CD4-positive, alpha-beta T cell treated with Interleukin-4 for 4 hours (primary cell): ENCODE data around the gene DNALI1.
"Not testable (repeated sequence)": the region's sequence is repeated elsewhere in the genome, so short reads cannot be mapped to it uniquely, and the experiment has no call there.

ENCODE experiments used
- DNase-seq: peaks from one replicate; pipeline ENCODE4 v3.0.0-alpha.2; 2020

DNALI1 gene

DNA sequence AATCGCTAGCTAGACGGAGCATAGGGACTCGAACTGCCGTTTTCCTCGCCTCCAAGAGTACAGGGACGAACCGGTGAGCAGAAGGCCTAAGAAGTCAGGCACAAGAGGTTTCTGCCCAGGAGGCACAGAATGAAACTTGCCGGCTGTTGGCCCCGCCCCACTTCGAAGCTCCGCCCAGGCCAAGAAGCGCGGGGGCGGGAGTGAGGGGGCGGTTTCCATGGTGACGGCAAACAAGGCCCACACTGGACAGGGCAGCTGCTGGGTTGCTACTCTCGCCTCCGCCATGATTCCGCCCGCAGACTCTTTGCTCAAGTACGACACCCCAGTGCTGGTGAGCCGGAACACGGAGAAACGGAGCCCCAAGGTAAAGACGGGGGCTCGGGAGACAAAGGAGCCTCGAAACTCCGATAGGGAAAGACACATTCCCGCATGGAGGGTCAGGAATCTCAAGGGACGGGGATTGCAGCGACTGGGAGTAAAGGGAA is at the start of gene DNALI1:
DNALI1 (plus strand) TSS at position 229 of the 485 bp plus-strand sequence; CDS start at position 284, 55 bp downstream.
- DNase-seq = no peak

DNA sequence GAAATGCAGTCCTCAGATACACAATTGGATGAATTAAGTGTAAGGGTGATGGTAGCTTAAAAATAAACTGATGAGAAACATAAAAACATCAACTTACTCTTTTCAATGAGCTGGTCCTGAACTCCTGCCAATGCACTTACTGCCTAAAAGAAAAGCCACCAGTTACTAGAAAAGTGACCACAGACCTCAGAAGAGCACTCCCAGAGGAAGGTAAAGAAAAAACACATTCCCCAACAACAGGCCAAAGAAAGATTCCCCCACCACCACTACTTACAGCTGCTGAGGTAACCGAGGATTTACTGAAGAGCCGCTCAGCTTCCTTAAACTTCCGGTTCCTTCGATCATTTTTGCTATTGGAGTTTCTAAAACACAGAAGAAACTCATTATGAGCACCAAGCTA is 47.6 kb upstream of the DNALI1 start:
- DNase-seq = no peak

DNA sequence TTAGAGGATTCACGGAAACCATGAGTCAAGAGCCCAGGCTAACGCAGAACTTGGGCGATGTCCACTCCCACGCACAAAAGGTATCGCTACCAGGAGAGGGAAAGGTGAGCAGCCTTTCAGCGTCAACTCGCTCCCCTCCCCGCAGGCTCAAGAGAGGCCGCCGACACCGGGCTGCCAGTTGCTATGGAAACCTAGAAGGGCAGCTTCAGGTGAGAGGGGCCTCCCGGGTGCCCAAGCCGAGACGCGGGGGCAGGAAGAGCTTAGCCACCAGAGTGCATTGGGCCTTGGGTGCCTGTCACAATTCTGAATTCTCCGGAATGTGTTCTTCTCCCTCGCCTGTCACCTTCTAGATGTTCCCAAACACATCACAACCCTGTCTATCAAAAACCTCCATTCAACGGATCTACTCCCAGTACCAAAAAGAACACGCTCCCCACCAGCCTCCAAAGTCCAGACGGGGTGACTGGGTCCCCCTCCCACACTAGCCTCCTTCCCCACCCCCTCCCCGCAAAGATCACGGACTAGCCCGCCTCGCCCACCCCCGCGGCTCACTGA is 42.9 kb upstream of the DNALI1 start:
- peak; percentile 58 for DNase-seq

DNA sequence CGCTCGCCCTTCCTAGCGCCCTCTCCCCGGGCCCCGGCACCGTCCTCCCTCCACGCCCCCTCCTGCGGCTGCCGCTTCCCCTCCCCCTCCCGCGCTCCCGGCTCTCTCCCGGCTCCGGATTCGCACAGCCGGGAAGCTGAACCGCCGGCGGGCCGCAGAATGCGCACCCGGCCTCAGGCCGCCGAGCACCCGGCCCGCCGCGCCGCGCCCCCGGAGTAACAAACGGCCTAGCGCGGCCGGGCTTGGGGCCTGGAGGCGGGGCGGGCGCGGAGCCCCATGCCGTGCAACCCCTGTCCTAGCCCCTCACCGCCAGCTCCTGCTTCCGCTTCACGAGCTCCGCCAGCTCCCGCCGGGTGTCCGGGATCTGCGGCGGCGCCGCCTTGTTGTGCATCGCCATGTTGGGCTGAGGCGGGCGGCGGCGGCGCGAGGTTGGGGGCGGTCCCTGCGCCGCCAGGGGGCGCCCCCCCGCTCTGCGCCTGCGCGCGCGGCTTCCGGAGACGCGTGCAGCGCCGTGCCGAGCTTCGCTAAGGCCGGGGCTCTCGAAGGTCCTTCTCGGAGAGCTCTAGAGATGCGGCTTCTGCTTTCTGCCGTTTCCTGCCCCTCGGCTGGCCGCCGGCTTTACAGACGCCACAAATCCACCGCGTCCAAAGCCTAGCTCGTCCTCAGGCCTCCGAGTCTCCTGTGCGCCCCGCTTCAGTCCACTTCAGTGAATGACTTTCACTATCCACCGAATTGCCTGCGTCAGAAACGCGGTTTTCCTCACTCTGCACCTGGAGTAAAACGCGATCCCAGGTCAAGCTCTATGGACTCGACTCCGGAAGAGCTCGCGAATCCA is 42.2 kb upstream of the DNALI1 start, which contains the start of gene MEAF6:
MEAF6 (minus strand) TSS at position 417 of the 835 bp plus-strand sequence; CDS start at position 397, 20 bp downstream.
- DNase-seq = peak; percentile 75

DNA sequence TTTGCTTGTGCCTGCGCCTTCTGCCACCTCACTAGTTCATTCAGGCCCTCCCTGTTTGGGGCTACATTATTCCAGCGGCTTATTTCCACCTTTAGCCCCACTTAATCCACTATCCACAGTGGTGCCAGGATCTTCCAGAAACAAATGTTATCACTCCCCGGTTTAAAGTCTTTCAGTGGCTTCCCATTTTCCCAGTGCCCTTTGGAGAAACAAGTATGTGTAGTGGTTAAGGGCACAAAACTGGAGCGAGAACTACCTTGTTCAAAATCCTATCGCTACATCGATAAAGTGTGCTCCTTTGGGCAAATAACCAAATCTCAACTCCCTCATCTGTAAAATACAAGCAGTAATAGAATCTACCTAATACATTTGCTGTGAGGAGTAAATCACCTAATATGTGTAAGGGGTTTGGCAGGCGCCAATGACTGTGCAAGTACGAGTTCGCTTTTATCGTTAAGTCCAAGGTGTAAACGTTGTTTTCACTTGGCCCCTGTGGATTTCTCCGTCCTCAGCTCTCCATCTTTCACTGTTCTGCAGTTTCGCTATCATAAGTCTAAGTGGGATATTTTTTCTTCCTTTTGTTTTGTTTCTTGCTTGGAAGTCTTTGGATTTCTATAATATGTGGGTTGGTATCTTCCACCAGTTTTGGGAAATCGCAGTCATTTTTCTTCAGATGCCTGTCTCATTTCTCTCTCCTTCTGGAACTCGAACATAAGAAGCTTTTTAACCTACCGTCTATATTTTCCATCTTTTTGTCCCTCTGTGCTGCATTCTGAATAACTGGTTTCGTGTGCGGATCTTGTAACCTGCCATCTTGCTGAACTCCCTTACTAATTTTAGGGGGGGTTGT is 41.3 kb upstream of the DNALI1 start:
- no peak for DNase-seq

DNA sequence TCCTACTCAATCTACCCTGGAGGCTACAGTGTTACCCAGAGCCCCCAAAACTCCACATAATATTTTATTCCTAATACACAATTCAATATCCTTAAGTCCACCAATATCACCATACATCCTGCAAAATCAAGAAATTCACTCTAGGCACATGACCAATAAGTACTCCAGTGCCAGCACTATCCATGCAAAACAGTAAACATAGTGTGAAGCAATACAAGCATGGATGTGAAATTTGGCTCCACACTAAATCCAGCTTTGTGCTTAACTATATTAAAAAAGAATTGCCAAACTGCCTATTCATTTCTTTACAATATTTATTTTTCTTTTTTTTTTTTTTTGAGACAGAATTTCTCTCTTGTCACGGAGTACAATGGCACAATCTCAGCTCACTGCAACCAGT is 39.2 kb upstream of the DNALI1 start:
- no peak for DNase-seq

DNA sequence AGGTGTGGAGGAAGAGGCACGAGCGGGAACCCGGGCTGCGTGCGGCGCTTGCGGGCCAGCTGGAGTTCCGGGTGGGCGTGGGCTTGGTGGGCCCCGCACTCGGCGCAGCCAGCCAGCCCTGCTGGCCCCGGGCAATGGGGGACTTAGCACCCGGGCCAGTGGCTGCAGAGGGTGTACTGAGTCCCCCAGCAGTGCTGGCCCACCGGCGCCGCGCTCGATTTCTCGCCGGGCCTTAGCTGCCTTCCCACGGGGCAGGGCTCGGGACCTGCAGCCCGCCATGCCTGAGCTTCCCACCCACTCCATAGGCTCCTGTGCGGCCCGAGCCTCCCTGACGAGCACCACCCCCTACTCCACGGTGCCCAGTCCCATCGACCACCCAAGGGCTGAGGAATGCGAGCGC is 38.5 kb upstream of the DNALI1 start:
- DNase-seq = not testable (repeated sequence)

DNA sequence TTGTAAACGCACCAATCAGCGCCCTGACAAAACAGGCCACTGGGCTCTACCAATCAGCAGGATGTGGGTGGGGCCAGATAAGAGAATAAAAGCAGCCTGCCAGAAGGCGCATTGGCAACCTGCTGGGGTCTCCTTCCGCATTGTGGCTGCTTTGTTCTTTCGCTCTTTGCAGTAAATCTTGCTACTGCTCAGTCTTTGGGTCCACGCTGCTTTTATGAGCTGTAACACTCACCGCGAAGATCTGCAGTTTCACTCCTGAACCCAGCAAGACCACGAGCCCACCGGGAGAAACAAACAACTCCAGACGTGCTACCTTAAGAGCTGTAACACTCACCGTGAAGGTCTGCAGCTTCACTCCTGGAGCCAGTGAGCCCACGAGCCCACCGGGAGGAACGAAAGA is 37.8 kb upstream of the DNALI1 start:
- DNase-seq = peak; percentile 59

DNA sequence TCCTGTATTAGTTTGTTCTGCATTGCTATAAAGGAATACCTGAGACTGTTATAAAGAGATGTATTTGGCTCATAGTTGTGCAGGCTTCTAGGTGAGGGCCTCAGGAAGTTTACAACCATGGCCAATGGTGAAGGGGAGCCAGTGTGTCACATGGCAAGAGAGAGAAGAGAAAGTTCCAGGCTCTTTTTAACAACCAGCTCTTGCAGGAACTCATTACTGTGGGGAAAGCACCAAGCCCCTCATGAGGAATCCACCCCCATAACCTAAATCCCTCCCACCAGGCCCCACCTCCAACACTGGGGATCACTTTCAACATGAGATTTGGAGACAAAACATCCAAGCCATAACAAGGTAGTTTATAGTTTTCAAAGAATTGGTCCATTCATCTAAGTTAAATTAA is 37.1 kb upstream of the DNALI1 start:
- DNase-seq = peak; percentile 7

DNA sequence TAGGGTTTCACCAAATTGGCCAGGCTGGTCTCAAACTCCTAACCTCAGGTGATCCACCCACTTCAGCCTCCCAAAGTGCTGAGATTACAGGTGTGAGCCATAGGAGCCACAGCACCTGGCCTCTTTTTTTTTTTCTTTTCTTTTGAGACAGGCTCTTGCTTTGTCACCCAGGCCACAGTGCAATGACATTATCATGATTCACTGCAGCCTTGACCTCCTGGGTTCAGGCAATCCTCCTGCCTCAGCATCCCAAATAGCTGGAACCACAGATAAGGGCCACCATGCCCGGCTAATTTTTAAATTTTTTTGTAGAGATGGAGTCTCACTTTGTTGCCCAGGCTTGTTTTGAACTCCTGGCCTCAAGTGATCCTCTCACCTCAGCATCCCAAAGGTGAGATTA is 26.9 kb upstream of the DNALI1 start:
- not testable (repeated sequence) for DNase-seq

DNA sequence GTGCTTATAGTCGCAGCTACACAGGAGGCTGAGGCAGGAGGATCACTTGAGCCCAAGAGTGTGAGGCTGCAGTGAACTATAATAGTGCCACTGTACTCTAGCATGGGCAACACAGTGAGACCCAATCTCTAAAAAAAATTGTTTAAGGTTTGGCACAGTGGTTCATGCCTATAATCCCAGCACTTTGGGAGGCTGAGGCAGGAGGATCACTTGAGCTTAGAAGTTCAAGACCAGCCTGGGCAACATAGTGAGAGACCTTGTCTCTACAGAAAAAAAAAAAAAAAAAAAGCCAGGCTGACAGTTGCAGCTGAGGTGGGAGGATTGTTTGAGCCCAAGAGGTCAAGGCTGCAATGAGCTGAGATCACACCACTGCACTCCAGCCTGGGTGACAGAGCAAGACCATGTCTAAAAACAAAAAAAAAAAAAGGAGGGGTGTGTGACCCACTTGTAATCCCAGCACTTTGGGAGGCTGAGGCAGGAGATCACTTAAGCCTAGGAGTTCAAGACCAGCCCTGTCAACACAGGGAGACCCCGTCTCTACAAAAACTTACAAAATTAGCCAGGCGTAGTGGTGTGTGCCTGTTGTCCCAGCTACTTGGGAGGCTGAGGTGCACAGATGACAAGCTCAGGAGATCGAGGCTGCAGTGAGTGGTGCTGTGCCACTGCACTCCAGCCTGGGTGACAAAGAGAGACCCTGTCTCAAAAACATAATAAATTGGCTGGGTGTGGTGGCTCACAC is 24.2 kb upstream of the DNALI1 start:
- not testable (repeated sequence) for DNase-seq

DNA sequence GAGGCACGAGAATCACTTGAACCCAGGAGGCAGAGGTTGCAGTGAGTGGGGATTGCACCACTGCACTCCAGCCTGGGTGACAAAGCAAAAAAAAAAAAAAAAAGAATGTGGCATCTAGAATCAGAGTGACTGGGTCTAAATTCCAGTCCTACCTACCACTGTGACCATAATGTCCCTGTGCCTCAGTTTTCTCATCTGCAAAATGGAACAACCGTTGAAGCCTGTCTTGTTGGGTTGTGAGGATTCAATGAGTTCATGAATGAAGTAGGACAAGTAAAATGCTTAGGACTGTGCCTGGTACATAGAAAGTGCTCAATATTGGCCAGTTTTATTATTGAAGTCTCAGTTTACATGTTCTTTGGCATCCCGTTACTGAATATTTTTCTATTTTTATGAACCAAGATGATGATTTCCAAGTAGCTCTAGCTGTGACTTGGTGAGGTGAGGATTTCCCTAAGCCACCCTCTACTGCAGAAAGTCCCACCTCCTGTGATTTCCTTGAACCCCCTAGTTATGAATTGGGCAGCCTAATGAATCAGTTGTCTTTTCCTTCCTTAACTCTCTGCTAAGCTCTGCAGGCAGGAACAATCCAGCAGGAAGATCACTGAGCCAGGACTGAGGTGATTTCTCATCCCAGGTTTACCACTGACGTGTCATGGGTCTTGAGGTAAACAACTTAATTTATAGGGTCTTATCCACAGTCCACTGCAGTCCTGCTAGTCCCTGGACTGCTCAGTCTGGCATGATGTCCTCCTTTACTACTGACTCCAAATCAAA is 23.2 kb upstream of the DNALI1 start:
- no peak for DNase-seq

DNA sequence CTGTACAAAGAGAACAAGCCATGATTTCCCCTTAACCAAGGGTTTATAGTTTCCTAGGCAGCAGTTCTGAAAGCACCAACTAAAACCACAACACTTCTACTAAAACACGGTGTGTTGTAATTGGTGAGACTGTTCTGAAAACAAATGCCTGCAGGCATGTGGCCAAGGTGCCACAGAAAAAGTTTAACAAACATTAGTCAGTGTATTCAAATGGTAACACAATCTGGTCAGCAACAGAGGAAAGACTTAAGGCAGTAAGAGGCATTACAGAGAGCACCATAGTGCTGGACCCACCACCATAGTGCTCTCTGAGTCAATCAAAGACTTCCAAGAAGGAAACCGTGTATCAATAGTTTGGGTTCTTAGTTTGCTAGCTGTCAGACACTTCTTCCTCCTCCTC is 19.4 kb upstream of the DNALI1 start:
- no peak for DNase-seq

DNA sequence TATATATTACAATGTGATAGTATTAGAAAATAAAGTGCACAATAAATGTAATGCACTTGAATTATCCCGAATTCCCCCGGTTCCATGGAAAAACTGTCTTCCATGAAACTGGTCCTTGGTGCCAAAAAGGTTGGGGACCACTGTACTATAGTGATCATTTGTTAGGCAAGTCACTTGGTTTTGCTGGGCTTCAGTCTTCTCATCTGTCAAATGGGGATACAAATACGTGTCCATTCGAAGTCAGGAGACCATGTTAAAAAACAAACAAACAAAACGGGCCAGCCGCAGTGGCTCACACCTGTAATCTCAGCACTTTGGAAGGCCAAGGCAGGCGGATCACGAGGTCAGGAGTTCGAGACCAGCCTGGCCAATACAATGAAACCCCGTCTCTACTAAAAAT is 17.6 kb upstream of the DNALI1 start:
- DNase-seq = not testable (repeated sequence)

DNA sequence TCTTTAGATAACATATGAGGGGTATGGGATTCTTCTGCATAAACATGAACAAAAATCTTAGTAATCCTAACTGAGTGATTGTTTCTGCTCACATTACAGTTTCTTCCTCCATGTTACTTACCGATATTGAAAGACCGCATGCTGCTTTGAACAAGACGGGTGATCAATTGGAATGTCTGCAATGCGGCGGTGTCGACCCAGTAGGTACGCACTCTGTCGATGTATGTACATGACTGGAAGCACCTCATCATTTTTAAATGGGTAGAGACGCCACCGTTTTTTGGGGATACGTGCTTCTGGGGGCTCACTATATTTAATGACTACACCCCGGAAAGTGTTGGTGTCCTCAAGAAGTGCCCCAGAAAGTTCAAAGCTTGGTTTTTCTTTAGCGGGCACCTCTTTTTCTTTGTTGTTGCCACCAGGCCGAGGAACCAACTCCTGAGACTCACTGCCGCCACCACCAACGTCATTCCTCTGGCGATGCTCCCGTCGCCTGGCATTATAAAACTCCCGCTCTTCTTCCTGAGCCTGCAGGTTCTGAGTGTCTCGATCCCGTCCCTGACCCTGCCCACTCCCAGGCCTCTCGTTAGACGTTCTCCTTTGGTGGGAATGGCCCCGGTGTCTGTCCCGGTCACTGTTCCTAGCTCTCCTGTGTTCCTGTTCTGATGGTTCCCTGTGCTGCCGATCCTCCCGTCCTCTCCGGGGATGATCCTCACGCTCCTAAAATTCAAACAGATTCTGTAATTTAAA is 16.5 kb upstream of the DNALI1 start:
- no peak for DNase-seq

DNA sequence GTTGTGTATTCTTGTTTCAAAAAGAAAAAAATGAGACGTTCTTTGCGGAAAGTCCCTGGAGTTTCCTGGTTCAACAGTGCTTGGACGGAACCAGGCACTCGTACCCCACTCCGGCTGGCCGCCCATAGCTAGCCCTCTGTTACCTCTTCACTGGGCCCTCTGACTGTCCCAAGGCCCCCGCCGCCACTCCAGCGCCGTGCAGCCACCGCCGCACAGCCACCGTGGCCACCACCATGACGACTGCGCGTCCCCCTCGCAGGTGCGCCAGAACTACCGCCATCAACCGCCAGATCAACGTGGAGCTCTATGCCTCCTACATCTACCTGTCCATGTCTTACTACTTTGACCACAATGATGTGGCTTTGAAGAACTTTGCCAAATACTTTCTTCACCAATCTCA is 12.2 kb upstream of the DNALI1 start:
- no peak for DNase-seq

DNA sequence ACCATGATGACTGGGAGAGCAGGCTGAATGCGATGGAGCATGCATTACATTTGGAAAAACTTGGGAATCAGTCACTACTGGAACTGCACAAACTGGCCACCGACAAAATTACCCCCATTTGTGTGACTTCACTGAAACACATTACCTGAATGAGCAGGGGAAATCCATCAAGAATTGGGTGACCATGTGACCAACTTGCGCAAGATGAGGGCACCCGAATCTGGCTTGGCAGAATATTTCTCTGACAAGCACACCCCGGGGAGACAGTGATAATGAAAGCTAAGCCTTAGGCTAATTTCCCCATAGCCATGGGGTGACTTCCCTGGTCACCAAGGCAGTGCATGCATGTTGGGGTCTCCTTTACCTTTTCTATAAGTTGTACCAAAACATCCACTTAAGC is 11.7 kb upstream of the DNALI1 start:
- no peak for DNase-seq

DNA sequence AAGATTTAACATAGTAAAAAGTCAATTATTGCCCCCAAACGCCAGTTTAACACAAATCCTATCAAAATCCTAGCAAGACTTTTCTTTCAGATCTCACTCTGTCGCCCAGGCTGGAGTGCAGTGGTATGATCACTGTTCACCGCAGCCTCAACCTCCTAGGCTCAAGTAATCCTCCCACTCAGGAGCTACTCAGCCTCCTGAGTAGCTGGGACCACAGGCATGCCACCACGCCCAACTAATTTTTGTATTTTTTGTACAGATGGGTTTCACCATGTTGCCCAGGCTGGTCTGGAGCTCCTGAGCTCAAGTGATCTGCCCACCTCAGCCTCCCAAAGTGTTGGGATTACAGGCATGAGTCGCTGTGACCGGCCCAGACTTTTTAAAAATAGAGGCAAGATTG is 7.4 kb upstream of the DNALI1 start:
- DNase-seq = no peak

DNA sequence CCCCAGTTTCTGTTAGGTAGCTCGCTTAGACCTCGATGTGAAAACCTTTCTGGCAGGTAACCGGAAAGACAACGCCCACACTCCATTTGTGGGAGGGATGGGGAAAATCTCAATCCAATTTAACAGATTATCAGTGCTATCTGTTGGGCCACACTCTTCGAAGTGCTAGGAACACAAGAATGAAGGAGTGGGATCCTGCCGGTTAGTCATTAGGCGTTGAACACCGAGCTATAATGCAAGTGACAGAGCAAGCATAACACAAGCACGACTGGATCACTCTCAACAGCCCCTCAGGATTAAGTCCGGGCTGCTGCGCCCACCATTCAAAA is 3.2 kb upstream of the DNALI1 start:
- DNase-seq = no peak

DNA sequence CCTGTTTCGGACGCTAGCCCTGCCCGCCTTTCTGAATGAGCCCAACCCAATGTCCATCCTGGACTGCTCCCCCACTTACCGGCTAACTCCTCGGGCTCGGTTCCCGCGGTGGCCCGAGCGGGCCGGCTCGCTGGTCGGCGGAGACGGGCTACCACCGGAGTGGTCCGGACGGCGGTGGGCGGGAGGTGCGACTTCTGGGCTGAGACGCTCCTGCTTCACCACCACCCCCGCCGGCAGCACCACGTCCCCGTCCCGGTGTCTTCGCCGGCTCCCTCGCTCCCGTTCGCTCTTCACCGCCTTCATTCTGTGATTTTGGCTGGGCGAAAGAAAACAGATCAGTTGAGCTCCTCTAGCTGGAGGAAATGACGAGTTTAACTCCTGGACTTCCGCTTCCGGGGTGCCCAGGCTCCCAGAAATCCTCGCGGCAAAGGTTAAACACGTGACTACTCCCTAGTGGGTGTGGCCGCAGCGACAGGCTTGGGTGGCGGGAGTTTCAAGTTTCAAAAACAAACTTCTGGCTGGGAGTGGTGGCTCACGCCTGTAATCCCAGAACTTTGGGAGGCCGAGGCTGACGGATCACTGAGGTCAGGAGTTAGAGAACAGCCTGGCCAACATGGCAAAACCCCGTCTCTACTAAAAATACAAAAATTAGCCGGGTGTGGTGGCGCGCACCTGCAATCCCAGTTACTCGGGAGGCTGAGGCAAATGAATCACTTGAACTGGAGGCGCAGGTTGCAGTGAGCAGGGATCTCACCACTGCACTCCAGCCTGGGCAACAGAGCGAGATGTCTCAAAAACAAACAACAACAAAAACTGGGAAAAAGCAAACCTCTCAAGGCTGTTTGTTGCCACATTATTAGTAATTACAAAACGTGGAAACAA is 2.6 kb upstream of the DNALI1 start, which contains the start of gene SNIP1:
SNIP1 (minus strand) TSS at position 367 of the 882 bp plus-strand sequence; CDS start at position 303, 64 bp downstream.
- peak; percentile 93 for DNase-seq
